K562 (cell line): Measurements from ENCODE around the gene BTBD2. TPM values are rescaled to one million over a fixed set of nuclear protein-coding genes. Genes with fewer than 3 reads are reported as not detected.

Source experiments
- FOS ChIP-seq: IDR thresholded peaks from 3 replicates; pipeline ENCODE4 v1.6.1; 2011; ENCODE audit not compliant: insufficient read length; ENCODE audit errors: extremely low read depth
- HDAC1 ChIP-seq, 2 experiments: fragments of 450-650 bp; IDR thresholded peaks; 2 replicates each; pipeline ENCODE4 v1.6.1; 2016 to 2017; ENCODE audit warnings: inconsistent platforms in 1 of 2, mild to moderate bottlenecking in 1 of 2, moderate library complexity in 1 of 2
- KLF1 ChIP-seq: fragments of 450-650 bp; IDR thresholded peaks from 2 replicates; pipeline ENCODE4 v1.6.1; 2016; ENCODE audit warnings: missing genetic modification characterization, missing compliant biosample characterization
- MEF2A ChIP-seq: IDR thresholded peaks from 2 replicates; pipeline ENCODE4 v1.6.1; 2011; ENCODE audit warnings: low read depth, mild to moderate bottlenecking, low read length, moderate library complexity; ENCODE audit not compliant: control insufficient read depth
- RBM15 ChIP-seq: fragments of 200-400 bp; formaldehyde crosslinking; IDR thresholded peaks from 2 replicates; pipeline ENCODE4 v1.6.1; 2018; ENCODE audit warnings: mild to moderate bottlenecking, low read length, moderate library complexity; ENCODE audit not compliant: insufficient read depth
- SIRT6 ChIP-seq: IDR thresholded peaks from one replicate; pipeline ENCODE4 v1.6.1; 2012; ENCODE audit warnings: low read depth, mild to moderate bottlenecking, control low read depth, inconsistent platforms, low read length, moderate library complexity
- SMAD1 ChIP-seq: fragments of 150-350 bp; IDR thresholded peaks from 2 replicates; pipeline ENCODE4 v1.6.1; 2014; ENCODE audit warnings: low read length, low read depth; ENCODE audit not compliant: partially characterized antibody
- ZFP1 ChIP-seq: fragments of 450-650 bp; formaldehyde crosslinking; IDR thresholded peaks from 2 replicates; pipeline ENCODE4 v1.4.0; 2020; ENCODE audit warnings: mild to moderate bottlenecking, mixed read lengths
- ZNF23 ChIP-seq: fragments of 250-450 bp; sonication (Bioruptor Pico); IDR thresholded peaks from 2 replicates; pipeline ENCODE4 v1.4.0; 2020; ENCODE audit warnings: mild to moderate bottlenecking
- polyA plus RNA-seq, 8 experiments: library from polyadenylated mRNA; depleted of rRNA in 4 of 8; stranded (reverse) in 5 of 8; unstranded in 3 of 8; fragments of >200 nt; fragmentation: Nextera tagmentation in 2 of 8; fragmentation: Illumina TruSeq in 1 of 8; extraction: Ambion mirVana in 2 of 8; extraction: Trizol in 1 of 8; gene quantifications; 2 replicates each; pipeline versions ENCODE4 v1.2.1 to v1.2.3, GENCODE V29; 2011 to 2014; ENCODE audit warnings: inconsistent platforms in 1 of 8, missing spikeins in 1 of 8
- total RNA-seq, 7 experiments: library from RNA; depleted of rRNA in 6 of 7; stranded (reverse); fragments of >200 nt in 6 of 7; fragmentation: Illumina TruSeq in 2 of 7; extraction: Trizol in 2 of 7; gene quantifications; 2 replicates each; pipeline versions ENCODE4 v1.2.1 to v1.2.3, GENCODE V29; 2011 to 2021; ENCODE audit warnings: low replicate concordance in 1 of 7
- TF ChIP-seq, protein P1 (sequence below), 2 experiments: fragments of 450-650 bp; IDR thresholded peaks; 2 replicates each; pipeline ENCODE4 v1.6.1; 2016; ENCODE audit warnings: mild to moderate bottlenecking in 2 of 2, borderline replicate concordance in 1 of 2, low read depth in 1 of 2, moderate library complexity in 1 of 2
- TF ChIP-seq, protein P2 (sequence below): fragments of 250-450 bp; sonication (Bioruptor Pico); IDR thresholded peaks from 2 replicates; pipeline ENCODE4 v1.4.0; 2020; ENCODE audit warnings: mild to moderate bottlenecking, moderate library complexity, borderline replicate concordance
- TF ChIP-seq, protein P3 (sequence below): sonication (generic); formaldehyde crosslinking; IDR thresholded peaks from 2 replicates; pipeline ENCODE4 v1.8.0; 2022; ENCODE audit warnings: missing genetic modification reagents, mild to moderate bottlenecking, moderate library complexity, borderline replicate concordance
- TF ChIP-seq, protein P4 (sequence below): fragments of 450-650 bp; IDR thresholded peaks from 2 replicates; pipeline ENCODE4 v1.6.1; 2014; ENCODE audit warnings: low read depth, mild to moderate bottlenecking, moderate library complexity, borderline replicate concordance

Gene BTBD2
- total and polyA plus RNA-seq, 9 of the 15 experiments (the other 6 are each of a cell fraction or from before 2014, with no cell fraction given) = 0.10 to 15.6 (median 6.9) TPM

GRCh38 chr19:2041683-2042484 lies 26.4 kb upstream of the BTBD2 start (continued):
- TF ChIP-seq, protein P1, sequence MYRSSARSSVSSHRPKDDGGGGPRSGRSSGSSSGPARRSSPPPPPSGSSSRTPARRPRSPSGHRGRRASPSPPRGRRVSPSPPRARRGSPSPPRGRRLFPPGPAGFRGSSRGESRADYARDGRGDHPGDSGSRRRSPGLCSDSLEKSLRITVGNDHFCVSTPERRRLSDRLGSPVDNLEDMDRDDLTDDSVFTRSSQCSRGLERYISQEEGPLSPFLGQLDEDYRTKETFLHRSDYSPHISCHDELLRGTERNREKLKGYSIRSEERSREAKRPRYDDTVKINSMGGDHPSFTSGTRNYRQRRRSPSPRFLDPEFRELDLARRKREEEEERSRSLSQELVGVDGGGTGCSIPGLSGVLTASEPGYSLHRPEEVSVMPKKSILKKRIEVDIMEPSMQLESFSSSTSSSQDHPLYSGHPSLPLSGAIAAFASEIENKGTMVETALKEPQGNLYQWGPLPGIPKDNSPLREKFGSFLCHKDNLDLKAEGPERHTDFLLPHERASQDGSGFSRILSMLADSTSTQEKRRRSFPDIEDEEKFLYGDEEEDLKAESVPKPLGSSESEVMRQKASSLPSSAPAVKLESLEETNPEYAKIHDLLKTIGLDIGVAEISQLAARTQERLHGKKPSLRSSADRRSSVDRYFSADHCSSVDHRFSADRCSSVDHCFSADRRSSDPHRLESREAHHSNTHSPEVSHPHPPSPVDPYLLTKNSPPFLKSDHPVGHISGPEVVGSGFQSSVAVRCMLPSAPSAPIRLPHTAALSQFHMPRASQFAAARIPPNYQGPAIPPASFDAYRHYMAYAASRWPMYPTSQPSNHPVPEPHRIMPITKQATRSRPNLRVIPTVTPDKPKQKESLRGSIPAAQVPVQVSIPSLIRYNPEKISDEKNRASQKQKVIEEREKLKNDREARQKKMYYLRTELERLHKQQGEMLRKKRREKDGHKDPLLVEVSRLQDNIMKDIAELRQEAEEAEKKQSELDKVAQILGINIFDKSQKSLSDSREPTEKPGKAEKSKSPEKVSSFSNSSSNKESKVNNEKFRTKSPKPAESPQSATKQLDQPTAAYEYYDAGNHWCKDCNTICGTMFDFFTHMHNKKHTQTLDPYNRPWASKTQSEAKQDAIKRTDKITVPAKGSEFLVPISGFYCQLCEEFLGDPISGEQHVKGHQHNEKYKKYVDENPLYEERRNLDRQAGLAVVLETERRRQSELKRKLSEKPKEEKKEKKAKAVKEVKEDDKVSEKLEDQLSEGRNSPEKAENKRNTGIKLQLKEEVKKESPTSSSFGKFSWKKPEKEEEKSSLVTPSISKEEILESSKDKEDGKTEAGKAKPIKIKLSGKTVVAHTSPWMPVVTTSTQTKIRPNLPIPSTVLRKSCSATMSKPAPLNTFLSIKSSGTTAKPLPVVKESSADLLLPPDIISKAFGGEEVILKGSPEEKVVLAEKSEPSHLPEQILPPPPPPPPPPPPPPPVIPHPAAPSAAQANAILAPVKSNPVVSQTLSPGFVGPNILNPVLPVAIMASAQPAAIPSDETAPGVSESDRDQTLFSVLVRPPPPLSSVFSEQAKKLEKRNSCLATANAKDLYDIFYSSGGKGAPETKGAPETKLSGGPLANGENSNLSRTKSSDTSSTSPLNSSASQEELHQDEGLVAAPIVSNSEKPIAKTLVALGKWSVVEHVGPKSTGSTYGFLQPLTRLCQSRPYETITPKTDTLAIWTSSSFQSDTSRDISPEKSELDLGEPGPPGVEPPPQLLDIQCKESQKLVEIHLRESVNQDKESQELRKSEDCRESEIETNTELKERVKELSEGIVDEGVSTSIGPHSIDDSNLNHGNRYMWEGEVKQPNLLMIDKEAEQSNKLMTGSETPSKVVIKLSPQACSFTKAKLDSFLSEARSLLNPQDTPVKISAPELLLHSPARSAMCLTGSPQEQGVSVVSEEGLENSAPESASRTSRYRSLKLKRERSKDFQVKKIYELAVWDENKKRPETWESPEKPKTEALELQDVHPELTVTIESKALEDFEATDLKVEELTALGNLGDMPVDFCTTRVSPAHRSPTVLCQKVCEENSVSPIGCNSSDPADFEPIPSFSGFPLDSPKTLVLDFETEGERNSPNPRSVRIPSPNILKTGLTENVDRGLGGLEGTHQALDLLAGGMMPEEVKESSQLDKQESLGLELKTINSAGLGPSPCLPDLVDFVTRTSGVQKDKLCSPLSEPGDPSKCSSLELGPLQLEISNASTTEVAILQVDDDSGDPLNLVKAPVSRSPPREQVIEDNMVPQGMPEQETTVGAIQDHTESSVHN (IDR thresholded peaks at IDR 0.05; ENCODE audit: borderline replicate concordance in 1 of 2, low read depth in 1 of 2) = no peak
- TF ChIP-seq, protein P2, sequence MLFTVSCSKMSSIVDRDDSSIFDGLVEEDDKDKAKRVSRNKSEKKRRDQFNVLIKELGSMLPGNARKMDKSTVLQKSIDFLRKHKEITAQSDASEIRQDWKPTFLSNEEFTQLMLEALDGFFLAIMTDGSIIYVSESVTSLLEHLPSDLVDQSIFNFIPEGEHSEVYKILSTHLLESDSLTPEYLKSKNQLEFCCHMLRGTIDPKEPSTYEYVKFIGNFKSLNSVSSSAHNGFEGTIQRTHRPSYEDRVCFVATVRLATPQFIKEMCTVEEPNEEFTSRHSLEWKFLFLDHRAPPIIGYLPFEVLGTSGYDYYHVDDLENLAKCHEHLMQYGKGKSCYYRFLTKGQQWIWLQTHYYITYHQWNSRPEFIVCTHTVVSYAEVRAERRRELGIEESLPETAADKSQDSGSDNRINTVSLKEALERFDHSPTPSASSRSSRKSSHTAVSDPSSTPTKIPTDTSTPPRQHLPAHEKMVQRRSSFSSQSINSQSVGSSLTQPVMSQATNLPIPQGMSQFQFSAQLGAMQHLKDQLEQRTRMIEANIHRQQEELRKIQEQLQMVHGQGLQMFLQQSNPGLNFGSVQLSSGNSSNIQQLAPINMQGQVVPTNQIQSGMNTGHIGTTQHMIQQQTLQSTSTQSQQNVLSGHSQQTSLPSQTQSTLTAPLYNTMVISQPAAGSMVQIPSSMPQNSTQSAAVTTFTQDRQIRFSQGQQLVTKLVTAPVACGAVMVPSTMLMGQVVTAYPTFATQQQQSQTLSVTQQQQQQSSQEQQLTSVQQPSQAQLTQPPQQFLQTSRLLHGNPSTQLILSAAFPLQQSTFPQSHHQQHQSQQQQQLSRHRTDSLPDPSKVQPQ (CRISPR knock-in tag) = no peak
- TF ChIP-seq FOS (peak; percentile 86), RBM15 (no peak), SIRT6 (no peak), KLF1 (no peak), ZNF23 (no peak), HDAC1 (IDR thresholded peaks at IDR 0.05) (peak in 1 of 2 experiments; percentile 34; a peak in 1 of 4 replicates), MEF2A (no peak), SMAD1 (peak; percentile 90), ZFP1 (CRISPR knock-in tag) (no peak)
- TF ChIP-seq, protein P3, sequence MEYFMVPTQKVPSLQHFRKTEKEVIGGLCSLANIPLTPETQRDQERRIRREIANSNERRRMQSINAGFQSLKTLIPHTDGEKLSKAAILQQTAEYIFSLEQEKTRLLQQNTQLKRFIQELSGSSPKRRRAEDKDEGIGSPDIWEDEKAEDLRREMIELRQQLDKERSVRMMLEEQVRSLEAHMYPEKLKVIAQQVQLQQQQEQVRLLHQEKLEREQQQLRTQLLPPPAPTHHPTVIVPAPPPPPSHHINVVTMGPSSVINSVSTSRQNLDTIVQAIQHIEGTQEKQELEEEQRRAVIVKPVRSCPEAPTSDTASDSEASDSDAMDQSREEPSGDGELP = peak; percentile 65; the same call in 1 of the 2 replicates
- TF ChIP-seq, protein P4, sequence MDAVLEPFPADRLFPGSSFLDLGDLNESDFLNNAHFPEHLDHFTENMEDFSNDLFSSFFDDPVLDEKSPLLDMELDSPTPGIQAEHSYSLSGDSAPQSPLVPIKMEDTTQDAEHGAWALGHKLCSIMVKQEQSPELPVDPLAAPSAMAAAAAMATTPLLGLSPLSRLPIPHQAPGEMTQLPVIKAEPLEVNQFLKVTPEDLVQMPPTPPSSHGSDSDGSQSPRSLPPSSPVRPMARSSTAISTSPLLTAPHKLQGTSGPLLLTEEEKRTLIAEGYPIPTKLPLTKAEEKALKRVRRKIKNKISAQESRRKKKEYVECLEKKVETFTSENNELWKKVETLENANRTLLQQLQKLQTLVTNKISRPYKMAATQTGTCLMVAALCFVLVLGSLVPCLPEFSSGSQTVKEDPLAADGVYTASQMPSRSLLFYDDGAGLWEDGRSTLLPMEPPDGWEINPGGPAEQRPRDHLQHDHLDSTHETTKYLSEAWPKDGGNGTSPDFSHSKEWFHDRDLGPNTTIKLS = no peak
